ENCODE measurements around the gene DNAJC18.
A peak's percentile ranks its signal among the peaks of the same experiment; 100 is the strongest.
"Not testable (repeated sequence)": the region's sequence is repeated elsewhere in the genome, so short reads cannot be mapped to it uniquely, and the experiment has no call there.

The DNAJC18 gene

DNA sequence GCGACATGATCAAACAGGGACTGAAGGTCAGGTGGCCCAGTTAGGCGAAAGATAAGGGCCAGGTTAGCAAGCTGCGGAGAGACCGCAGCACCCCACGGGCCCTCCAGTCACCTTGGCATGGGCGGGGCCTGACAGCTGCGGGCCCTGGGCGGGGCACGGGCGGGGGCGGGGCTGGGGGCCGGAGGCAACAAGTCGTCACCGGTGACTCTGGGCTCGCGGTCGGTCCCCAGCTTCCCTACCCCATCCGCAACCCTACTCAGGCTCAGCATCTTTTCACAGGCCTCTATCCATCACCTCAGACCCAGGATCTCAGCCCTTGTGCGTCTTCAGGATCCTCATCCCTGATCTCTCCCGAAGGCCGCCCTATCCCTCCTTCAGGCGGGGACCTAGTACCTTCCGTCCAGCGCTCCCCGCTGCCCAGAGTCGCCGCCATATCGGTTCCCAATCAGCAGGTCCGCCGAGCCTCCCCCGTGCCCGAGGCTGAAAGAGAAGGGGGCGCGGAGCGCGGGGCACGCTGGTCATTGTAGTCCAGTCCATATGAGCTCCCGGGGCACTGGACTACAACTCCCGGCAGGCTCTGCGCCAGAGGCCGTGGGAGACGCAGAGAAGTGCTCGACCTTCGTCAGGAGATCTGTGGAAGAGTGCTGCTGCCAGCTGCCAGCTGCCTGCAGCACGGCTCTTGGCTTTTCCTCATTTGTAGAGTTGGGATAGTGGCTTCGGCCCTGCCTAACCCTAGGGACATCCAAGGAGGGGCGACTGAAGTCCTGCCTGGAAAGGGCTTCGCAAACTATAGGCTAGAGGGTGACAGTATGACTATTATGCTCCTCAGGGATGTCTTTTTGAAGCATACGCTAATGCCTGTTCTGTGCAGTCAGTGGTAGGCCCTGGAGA is at the start of gene DNAJC18:
Gene DNAJC18 (minus strand): TSS at position 513 of the 891 bp plus-strand sequence. CDS start 80 bp downstream, at position 433.
- DNase-seq = peak; percentile 88

- DNase-seq = no peak
Measured at GRCh38 chr5:139488260-139488659, 48.9 kb upstream of the DNAJC18 start.

DNA sequence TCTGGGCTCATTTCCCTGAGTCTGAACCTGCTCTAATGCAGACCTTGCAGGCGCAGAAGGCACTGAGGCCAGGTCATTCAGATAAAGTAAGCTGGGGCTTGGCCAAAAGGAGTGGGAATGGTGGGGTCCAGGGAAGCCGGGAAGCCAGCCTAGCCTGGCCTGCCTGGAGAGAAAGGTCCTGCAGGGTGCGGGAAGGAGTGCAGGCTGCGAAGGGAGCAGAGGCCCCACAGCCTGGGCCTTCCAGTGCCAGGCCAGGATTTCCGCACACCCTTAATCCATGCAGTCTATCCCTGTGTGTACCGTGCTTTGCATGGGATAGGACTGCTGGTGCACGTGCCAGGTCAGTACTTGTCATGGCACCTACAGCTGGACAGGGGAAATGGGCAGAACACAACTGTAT is 46.9 kb upstream of the DNAJC18 start:
- DNase-seq = no peak

GRCh38 chr5:139482890-139483208 is 43.5 kb upstream of the DNAJC18 start:
- DNase-seq = not testable (repeated sequence)

GRCh38 chr5:139482050-139482889 is 42.9 kb upstream of the DNAJC18 start, which contains the start of gene STING1:
Gene STING1, minus strand, starts transcription at chr5:139482758. Its CDS starts 1,054 bp downstream, at chr5:139481704.
- DNase-seq = no peak

DNA sequence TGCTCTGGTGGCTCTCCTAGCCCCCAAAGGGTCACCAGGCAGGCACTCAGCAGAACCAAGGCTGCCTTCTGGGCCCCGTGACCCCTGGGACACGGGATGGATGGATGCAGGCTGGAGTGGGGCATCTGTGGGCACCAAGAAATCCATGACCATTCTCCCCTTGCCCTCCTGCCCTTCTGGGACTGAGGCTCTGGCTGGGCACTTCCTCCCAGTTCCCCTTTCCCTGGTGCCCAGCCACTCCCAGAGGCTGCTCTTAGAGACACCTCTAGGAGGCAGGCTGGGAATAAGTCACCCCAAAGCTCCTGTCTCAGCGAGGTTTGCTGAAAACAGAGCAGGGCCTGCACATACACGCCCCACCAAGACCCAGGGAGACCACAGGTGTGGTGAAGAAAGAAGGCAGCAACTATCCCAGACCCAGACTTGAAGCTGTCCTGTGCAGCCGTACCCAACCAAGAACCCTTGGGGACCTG is 42.3 kb upstream of the DNAJC18 start:
- DNase-seq = no peak

DNA sequence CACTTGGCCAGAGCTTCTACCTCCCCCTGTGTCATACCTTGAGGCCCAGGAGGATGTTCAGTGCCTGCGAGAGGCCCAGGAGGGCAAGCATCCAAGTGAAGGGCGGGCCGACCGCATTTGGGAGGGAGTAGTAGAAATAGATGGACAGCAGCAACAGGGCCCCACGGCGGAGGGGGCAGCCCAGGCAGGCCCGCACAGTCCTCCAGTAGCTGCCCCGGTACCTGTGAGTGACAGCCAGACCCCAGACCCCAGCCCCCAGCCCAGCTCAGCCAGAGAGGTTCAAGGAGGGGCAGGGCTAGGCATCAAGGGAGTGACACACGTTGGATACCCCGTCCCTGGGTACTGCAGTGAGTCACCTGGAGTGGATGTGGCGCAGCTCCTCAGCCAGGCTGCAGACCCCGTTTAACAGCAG is 41.8 kb upstream of the DNAJC18 start:
- no peak for DNase-seq

DNA sequence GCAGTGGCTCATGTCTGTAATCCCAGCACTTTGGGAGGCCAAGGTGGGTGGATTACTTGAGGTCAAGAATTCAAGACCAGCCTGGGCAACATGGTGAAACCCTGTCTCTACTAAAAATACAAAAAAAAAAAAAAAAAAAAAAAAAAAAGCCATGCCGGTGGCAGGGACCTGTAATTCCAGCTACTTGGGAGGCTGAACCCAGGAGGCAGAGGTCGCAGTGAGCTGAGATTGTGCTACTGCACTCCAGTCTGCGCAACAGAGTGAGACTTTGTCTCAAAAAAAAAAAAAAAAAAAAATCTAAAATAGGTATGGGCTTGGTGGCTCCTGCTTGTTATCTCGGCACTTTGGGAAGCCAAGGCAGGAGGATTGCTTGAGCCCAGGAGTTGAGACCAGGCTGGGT is 40.4 kb upstream of the DNAJC18 start:
- not testable (repeated sequence) for DNase-seq

DNA sequence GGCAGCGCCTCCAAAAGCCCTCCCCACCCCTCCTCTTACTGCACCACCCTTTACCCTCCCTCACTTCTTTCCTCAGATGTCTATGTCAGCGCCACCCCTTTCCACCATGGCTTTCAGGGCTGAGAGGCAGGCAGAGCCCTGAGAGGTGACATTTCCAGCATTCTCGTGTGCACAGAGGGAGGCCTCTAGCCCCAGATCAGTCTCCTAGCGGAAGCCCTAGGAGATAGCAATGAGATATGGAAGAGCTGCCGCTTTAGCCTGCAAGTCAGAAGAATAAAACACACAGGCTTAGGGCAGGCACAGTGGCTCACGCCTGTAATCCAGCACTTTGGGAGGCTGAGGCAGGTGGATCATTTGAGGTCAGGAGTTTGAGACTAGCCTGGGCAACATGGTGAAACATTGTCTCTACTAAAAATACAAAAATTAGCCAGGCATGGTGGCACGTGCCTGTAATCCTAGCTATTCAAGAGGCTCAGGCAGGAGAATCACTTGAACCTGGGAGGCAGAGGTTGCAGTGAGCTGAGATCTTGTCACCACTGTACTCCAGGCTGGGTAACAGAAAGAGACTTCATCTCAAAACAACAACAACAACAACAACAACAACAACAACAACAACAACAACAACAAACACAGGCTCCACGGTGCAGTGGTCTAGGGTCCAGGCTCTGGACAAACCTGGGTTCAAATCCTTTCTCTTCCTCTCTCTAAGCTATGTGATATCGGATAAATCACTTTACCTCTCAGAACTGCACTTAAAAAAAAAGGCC is 39.5 kb upstream of the DNAJC18 start:
- DNase-seq = not testable (repeated sequence)

DNA sequence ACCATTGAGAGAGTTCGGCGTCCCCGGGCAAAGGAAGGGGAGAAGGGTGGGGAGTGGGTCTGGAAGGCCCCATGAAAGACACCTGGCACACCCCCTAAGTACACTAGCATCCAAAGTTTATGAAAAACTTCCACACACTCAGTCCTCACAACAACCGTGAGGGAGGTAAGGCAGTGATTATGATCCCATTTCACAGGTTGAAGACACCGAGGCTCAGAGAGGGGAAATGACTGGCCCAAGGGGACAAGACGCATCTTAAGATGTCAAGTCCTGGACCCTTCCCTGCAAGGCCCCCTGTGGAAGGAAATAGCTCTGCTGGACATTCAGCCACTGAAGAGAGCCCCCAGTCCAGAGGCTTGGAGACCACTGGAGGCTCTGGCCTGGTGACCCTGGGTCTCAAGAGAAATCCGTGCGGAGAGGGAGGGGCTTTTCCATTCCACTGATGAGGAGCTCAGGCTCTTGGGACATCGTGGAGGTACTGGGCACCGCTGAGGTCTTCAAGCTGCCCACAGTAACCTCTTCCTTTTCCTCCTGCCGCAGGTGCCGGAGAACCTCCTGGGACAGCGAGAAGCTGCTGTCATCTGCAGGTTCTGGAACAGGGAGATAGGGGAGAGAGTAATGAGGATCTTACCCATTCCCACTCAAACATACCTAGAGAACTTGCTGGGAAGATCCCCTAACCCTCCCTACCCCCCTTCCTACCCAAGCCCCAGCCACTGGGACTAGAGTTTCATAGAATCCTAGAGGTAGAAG is 36.7 kb upstream of the DNAJC18 start:
- DNase-seq = no peak

DNA sequence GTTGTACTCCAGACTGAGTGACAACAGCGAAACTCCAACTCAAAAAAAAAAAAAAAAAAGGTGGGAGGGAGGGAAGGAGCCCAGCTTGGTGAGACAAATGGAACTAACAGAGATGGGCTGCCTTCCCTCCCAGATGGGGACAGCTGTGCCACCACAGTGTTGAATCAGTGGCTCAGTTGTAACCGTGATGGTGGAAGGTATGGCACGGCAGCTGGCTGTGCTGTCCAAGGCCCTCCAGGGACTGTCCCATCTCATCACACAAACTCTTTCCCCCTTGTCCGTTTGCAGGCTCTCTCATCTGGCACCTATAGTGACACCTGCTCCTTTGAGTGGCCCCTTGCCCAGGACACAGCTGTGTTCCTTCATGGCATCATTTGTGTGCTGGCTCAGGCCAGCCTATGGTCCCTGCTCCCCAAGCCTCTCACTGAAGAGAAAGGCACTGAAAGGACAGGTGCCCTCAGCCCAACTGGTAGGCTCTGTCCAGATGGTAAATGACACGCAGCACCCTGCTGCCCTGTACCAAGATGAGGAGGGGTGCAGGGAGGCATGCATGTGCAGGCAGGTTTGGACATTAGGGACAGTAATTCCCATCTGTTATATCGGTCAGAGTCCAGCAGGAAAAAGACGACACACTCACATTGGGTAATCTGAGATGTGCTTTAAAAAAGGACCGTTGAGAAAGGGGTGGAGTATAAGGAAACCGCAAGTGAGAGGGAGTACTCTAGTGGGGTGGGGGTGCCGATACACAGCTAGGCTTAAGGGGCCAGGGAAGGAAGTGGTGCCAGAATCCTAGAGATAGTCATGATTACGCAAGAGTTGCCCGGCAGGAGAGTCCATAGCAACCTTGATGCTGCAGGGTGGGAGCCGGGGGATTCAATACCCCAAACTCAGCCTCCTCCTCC is 35.8 kb upstream of the DNAJC18 start:
- DNase-seq = no peak

GRCh38 chr5:139473565-139473964 is 34.2 kb upstream of the DNAJC18 start:
- DNase-seq = no peak

DNA sequence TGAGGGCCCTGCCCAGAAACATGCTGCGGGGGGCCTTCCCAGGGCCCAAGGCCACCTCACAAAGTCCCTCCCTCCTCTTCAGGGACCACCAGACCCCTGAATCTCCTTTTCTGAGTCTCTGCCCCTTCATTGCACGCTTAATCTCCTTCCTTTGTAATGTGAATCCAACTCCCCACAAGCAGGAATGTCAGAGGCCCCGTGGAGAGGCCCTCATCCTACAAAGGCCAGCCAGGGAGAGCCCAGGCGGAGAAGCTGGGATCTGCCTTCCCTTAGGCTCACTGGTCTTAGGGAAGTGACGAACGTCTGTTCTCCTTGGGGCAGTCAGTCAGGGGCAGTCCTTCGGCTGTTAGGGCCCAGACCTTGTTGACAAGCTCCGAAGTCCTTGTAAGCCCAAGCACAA is 33.8 kb upstream of the DNAJC18 start:
- no peak for DNase-seq

DNA sequence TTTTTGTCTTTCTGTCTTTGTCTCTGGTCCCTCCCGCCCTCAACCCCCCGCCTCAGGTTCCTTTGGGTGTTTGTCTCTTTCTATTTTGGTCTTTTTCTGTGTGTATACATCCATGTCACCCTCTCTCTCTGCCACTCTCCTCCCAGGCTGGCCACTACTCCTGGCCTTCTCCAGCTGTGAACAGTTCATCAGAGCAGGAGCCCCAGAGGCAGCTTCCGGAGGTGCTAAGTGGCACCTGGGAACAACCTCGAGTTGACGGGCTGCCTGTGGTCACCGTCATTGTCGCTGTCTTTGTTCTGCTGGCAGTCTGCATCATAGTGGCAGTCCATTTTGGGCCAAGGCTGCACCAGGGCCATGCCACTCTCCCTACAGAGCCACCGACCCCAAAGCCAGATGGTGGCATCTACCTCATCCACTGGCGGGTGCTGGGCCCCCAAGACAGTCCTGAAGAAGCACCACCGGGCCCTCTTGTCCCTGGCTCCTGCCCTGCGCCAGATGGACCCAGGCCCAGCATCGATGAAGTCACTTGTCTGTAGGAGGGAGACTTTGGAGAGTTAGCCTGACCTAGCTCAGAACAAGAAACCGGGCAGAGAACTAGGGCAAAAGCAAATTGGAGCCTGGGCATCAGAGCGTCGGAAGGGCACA is 33.2 kb upstream of the DNAJC18 start:
- DNase-seq = no peak

DNA sequence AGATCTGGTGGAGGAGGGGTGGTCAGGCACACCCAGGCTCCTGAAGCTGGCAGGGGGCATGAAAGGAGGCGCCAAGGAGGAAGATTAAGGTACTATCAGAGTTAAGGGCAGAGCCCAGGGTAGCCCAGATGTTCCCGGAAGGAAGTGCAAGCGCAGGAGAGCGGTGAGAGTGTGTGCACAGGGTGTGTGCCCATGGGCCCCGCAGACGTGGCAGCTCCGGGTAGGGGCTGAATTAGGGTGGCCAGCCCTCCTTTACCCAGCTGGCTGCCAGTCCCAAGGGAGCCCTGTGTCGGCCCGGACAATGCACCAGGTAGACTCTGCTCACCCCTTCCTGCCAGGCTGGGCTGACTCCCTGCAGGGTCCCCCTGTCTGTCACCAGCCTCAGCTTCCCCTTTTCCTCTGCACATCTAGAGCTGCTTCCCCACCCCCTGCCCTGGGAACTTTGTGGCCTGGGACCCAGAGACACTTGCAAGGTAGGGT is 31.5 kb upstream of the DNAJC18 start, which contains the start of gene SMIM33:
Gene SMIM33 (plus strand): TSS at position 184 of the 480 bp plus-strand sequence. CDS start 118 bp downstream, at position 302.
- DNase-seq = no peak

DNA sequence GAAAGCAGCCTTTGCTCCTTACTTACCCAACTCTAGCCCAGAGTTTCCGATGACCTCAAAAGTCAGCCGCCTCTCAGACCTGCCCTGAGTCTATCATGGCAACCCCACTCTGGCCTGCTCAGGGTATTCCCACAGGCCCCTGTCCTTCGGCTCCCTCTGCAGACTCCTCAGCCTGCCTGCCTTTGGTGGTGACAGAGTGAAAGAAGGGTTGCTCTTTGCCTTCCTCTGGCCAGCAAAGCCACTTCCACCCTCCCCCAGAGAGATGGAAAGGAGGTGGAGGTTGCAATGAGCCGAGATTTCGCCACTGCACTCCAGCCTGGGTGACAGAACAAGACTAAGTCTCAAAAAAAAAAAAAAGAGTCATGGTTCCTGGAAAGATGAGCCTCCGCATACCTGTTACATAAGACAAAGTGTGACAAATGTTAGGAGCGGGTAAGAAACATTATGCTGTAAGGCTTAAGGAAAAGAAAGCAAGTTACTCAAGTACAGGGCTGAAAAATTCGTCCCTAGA is 29.2 kb upstream of the DNAJC18 start:
- DNase-seq = no peak

GRCh38 chr5:139462586-139463276 is 23.4 kb upstream of the DNAJC18 start, which contains the start of gene ECSCR:
Gene ECSCR, minus strand, starts transcription at chr5:139462743. Its CDS starts 73 bp downstream, at chr5:139462670.
- DNase-seq = no peak

DNA sequence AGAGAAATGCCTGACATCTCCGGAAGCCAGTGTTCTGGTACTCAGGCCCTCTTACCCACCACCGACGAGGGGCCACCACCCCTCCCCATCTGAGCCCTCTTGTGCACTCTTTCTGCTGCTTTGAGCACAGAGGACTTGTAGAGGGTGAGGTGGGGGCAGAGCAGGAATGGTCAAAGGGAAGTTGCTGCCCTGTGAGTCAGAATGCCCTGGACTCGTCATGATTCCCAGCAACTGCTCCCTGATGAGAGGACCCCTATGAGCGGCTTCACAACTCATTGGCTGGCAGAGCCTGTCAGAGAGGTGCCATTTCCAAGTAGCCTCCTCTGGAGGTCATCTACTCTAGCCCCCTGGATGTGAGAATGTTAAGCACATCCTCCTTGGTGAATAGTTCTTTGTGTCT is 22.4 kb upstream of the DNAJC18 start:
- DNase-seq = no peak

DNA sequence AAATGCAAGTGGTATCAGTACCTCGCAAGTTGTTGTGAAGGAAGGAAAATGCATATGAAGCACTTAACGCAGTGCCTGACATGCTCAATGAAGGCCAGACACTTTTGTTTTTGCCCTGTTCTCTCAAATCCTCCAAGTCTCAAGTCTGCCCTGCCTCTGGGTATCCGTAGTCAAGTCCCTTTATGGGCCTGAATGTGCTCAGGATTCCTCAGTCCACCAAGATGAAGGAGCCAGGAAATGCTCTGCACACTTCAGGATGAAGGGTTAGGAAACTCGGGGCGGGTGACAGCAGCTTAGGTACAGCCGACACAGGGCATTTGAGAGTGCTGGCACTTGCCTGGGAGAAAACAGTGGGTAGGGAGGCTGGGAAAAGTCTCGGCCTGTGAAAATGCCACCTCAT is 21.9 kb upstream of the DNAJC18 start:
- no peak for DNase-seq
